Inflammatory macrophage treated with lipopolysaccharide for 1 hour (primary cell): ENCODE data around the gene PRR29.

Experiments used
- DNase-seq, 2 donors: peaks; one replicate each; pipeline ENCODE4 v3.0.0-alpha.2; 2020 to 2022

The PRR29 gene

GRCh38 chr17:63998050-63998720, at the start of gene PRR29:
Gene PRR29, plus strand, starts transcription at chr17:63998351. Its CDS starts 14 bp downstream, at chr17:63998365.
- peak in 1 of 2 donors; percentile 54 for DNase-seq

GRCh38 chr17:63948521-63948920, 49.6 kb upstream of the PRR29 start:
- no peak for DNase-seq

DNA sequence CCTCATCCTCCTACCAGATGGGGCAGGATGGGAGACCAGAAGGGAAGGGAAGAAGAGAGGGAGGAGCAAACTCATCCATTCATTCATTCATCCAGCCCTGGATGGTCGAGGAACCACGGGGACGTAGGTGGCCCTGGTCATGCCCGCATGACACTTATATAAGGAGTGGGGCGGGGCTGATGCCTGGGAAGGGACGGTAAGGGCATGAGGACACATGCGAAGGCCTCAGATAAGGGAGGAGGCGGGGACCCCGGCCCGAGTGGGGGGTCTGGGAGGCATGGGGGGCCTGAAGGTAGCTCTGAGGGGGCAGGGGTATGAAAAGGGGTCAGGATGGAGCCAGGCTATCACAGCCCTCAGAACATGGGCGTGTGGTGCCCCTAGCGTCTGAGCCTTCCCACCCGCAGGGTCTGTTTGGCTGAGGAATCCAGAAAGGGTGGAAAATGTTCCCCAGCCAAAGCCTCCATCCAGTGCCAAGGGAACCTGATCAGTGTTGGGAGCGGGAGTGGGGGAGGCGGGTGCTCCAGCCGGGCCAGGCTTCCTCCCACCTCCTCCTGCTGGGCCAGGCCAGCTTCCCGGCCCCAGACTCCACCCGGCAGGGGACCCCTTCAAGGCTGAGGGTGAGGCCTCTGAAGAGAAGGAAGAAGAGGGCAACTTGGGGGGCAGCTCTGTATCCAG, 48.4 kb upstream of the PRR29 start:
- no peak for DNase-seq

- no peak for DNase-seq
Measured at GRCh38 chr17:63950940-63951907, 46.9 kb upstream of the PRR29 start.

- DNase-seq: no peak
Measured at GRCh38 chr17:63954402-63955063, 43.6 kb upstream of the PRR29 start.

DNA sequence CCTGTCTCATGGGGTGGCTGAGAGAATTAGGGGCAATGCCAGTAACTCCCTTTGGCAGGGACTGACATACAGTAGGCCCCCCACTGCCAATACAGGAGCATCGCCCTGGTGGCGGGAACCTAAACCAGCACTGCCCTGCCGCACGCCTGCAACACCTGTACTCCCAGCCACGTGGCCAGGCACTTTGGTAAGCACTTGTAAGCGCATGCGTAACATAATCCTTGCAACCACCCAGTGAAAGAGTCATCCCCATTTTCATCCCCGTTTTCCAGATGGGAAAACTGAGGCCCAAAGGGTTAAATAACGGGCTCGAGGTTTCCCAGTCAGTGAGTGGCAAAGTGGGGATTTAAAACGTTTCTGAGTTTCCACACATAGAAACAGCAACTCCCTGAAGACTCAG, 42.9 kb upstream of the PRR29 start:
- no peak for DNase-seq

DNA sequence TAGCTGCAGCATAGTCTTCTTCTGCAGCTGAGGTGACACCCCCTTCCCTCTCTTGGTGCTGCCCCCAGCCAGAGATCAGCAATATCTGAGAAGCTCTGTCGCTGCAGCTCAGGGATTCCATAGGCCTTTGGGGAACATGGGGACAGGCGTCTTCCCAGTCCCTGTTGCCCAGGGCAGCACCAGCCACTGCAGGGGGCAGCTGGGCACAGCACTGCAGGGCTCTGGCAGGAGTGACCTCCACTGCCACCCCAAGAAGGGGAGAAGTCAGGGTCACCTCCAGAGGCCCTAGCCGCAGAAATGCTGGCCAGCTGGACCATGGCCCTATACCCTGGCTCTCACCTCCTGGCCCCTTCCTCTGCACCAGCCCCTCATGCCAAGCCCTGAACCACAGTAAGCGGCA, 42.4 kb upstream of the PRR29 start:
- no peak for DNase-seq

GRCh38 chr17:63956296-63956920, 41.7 kb upstream of the PRR29 start:
- no peak for DNase-seq

DNA sequence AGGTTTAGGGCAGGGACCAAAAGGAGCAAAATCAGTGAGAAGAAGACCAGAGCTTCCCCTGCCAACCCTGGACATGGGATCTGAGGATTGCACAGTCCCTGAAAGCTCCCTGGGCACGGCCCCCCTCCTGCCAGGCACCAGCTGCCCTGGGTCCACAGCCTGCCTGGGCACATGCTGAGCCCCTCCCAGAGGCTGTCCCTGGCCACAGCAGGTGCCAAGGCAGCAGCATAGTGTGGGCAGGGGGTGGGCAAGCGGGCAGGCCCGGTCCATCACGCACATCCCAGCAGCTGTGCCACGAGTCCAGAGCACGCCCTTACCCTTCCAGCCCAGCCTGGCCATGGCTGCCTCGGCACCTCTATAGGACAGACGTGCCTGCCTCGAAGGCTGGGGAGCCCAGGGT, 38.1 kb upstream of the PRR29 start:
- DNase-seq: no peak

DNA sequence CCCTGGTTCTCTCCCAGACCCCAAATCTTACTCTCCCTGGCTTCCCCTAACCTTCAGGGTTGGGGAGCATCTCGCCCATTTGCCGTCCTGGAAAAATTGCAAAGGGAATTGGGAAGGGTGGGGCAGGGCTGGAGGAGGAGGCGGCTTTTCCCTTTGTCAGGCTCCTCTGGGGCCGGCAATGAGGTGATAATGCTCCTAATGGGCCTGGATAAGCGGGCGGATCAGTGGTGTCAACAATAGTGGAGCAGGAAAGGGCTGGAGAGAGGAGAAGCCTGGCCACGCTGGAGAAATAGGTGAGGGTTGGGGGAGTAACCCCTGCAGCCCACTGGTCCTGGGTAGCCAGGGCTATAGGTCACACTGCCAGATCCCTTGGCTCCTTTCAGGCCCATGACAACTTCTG, 37.7 kb upstream of the PRR29 start:
- no peak for DNase-seq

- DNase-seq: peak; percentile 58 to 76
Measured at GRCh38 chr17:63961355-63962212, 36.6 kb upstream of the PRR29 start.

GRCh38 chr17:63962298-63962744, 35.8 kb upstream of the PRR29 start:
- DNase-seq: no peak

DNA sequence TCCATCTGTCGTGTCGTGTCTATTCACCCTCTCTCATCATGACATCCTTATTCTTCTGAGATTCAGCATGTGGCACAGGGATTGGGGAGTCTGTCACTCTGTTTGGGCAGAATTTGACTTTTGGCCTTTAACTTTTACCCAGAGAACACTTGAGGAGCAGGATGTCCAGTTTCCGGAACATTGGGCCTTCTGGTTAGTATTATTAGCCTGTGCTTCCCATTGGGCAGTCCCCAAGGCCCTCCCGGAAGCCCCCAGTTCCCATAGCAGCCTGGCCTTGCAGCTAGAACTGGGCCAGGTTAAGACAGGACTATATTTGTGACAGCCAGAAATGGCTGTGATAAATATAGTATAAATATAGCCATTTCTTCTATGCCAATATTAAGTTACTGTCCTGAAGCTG, 35.0 kb upstream of the PRR29 start:
- no peak for DNase-seq

DNA sequence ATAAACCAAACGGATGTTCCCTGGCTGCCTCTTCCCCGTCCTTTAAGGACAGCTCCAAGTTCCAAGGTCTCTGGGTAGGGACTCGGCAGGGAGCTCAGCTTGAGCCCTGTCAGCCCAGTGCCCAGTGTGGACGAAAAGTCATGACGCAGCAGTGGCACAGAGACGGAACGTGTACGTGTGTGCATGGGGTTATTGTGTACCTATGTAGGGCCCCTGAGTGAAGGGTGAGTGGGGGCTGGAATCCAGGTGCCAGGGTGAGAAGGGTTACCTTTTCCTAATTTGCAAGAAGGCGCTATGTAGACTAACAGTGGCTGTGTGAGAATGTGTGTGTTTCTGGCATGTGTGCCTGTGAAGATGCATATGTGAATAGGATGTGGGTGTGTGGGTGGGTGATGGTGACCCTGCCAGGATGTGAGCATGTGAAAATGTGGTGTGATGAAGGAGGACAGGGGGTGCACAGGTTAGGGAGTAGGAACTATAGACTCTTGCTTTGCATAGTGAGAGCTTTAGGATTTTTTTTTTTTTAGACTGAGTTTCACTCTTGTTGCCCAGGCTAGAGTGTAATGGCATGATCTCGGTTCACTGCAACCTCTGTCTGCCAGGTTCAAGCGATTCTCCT, 31.4 kb upstream of the PRR29 start:
- no peak for DNase-seq

DNA sequence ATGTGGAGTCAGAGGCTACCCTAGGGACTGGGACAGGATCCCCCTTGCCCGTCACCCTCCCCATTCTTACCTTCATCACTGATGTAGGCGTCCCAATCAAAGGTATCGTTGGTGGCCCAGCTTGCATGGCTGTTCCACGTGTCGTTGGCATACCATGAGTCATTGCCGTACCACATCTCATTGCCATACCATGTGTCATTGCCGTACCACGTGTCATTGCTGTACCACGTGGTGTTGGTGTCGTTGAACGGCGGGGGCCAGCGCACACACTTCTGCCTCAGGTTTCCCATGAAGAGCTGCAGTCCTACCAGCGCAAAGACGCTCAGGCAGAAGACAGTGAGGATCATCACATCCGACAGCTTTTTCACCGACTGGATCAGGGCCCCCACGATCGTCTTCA, 30.2 kb upstream of the PRR29 start:
- no peak for DNase-seq

DNA sequence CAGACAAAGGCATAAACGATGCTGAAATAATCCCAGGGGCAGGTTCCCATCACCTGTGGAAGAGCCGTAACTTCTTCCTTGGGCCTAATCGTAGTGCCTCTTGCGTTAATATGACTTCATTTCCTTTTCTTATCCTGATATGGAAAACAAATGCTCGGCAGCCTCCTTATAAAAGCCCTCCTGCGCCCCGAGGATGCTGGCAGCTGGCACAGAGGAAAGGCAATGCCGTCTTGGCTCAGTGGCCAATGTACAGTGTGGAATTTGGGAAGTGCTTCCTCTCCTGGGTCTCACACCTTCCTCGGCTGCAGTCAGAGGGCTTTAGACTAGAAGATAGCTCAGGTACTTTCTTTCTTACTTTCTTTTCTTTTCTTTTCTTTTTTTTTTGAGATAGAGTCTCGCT, 28.9 kb upstream of the PRR29 start:
- no peak for DNase-seq

GRCh38 chr17:63972796-63973195, 25.4 kb upstream of the PRR29 start, which contains the start of gene SCN4A:
Gene SCN4A, minus strand, starts transcription at chr17:63972918. Its CDS starts 77 bp downstream, at chr17:63972841.
- DNase-seq: no peak

GRCh38 chr17:63973247-63973646, 24.9 kb upstream of the PRR29 start:
- DNase-seq: no peak

GRCh38 chr17:63973930-63974593, 24.1 kb upstream of the PRR29 start:
- no peak for DNase-seq

DNA sequence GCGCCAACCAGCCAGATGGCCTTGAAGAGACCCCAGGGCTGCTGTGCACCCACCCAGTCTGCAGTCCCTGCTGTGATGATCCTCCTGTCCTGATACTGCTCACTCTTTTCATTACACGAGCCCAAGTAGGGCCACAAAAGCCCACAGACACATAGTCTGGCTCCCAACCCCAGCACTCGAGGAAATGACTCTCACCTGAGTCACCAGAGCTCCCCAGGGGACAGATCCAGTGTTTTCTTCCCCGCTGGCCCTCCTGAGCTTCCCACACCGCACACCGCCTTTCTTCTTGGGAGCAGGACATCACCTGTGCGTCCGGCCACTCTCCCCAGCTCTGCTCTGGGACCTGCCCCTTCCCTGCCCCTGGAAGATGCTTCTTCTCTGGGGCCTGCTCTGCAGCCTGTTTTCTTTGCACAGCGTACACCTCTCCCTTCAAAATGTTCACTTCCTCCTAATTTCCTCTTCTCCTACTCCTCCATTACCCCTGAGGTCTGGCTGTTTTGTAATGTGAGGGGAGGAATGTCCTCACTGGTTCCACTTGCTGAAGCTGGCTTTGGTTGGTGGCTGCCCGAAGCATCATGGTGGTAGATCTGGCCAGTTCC, 23.5 kb upstream of the PRR29 start:
- DNase-seq: no peak
